ENCODE data around the gene NEDD4L. TPM values are rescaled to one million over a fixed set of nuclear protein-coding genes. Genes with fewer than 3 reads are reported as not detected.

The NEDD4L gene
- total RNA-seq, 1 donor: 31.5 TPM

GRCh38 chr18:58284699-58285448 is 240.8 kb downstream of the NEDD4L start:
- no peak overlapping the region for H3K4me3 ChIP-seq (ENCODE audit: low read depth, low read length)
- DNase-seq (ENCODE audit: low read depth): no peak
- TF ChIP-seq, protein P1, sequence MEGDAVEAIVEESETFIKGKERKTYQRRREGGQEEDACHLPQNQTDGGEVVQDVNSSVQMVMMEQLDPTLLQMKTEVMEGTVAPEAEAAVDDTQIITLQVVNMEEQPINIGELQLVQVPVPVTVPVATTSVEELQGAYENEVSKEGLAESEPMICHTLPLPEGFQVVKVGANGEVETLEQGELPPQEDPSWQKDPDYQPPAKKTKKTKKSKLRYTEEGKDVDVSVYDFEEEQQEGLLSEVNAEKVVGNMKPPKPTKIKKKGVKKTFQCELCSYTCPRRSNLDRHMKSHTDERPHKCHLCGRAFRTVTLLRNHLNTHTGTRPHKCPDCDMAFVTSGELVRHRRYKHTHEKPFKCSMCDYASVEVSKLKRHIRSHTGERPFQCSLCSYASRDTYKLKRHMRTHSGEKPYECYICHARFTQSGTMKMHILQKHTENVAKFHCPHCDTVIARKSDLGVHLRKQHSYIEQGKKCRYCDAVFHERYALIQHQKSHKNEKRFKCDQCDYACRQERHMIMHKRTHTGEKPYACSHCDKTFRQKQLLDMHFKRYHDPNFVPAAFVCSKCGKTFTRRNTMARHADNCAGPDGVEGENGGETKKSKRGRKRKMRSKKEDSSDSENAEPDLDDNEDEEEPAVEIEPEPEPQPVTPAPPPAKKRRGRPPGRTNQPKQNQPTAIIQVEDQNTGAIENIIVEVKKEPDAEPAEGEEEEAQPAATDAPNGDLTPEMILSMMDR (IDR thresholded peaks at IDR 0.05; ENCODE audit: insufficient read depth, low read depth, low read length): no peak

- H3K4me3 ChIP-seq (ENCODE audit: low read depth, low read length): no peak overlapping the region
- DNase-seq (ENCODE audit: low read depth): no peak
- TF ChIP-seq, protein P1 (IDR thresholded peaks at IDR 0.05; ENCODE audit: insufficient read depth, low read depth, low read length): no peak
Measured at GRCh38 chr18:58285449-58286130, 241.6 kb downstream of the NEDD4L start.

GRCh38 chr18:58286632-58287352 is 242.8 kb downstream of the NEDD4L start:
- DNase-seq (ENCODE audit: low read depth): no peak
- H3K4me3 ChIP-seq (ENCODE audit: low read depth, low read length): no peak overlapping the region
- TF ChIP-seq, protein P1 (IDR thresholded peaks at IDR 0.05; ENCODE audit: insufficient read depth, low read depth, low read length): no peak

DNA sequence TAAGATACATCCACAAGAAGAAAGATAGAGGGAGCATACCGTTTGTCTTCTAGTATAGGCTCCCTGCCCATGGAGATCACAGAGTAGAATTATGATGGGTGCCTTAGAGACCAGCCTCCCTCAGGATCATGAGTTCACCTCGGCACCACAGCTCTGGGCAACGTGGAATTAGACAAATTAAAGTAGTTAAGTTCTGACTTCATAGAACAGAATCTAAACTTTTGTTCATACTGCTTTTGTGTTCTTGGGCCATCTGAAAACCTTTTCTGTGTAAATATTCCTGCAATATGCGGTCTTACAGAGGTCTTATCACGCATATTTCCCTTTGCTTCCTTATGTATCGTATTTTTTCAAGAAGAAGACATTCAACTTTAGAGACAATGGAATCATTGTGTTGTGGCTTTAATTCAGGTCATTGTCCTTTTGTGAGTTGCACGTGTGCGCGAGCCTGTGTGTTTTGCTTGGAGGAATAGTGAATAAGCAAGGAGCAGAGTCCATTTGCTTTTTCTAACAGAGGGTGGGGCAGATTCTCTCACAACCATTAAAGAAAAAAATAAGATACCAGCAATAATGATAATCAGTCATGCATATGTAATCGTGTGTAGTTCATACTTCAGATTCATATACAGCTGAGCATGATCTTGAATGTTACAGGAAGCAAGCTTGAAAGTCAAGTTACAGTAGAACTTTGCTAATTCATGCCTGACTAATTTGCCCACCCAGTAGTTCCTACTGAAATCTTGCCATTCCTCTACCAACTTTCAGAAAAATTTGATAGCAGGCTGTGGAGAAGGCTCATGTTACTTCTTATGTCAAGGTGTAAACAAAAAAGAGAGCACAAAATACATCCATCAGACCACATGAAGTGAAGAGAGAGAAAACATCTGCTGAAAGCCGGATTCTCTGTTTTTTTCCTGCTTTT is 243.6 kb downstream of the NEDD4L start:
- TF ChIP-seq, protein P1 (IDR thresholded peaks at IDR 0.05; ENCODE audit: insufficient read depth, low read depth, low read length): no peak
- no peak overlapping the region for H3K4me3 ChIP-seq (ENCODE audit: low read depth, low read length)
- DNase-seq (ENCODE audit: low read depth): no peak

DNA sequence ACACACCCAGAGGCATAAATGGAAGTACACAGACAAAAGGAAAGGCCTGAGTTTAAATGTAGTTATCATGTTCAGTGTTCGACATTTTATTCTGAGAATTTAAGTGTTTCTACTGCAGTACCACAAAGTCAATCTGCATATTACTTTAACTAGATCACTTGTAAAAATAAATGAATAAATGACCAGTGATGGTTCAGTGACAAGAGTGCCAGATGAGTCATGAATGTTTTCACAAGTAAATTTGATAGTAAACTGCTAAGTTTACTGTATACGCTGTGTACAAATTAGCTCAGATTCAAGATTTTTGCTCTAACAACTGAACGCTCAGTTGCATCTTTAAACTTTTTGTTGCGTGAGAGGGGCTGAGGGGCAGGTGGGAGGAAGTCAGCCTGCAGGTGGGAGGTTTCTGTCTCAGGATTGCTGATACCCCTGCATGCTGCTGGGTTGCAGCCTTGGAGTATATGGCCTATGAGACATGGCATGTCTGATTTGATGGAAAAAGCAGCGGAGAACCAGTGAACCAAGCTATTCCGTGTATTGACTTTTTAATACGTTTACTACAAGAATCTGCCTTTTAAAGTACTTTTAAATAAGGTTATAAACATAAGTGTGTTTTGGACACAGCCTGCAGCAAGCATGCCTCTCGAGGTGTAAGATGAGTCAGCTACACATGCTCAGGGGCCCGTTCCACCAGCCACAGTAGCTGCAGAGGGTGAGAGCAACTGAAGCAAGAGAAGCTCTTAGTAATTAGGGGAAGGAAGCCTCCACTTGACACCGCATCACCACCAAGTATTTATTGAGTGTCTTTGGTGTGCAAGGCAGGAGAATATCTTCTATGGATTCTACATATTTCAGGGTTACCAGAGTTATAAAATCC is 245.1 kb downstream of the NEDD4L start:
- no peak overlapping the region for H3K4me3 ChIP-seq (ENCODE audit: low read depth, low read length)
- DNase-seq (ENCODE audit: low read depth): peak; percentile 63
- TF ChIP-seq, protein P1 (IDR thresholded peaks at IDR 0.05; ENCODE audit: insufficient read depth, low read depth, low read length): no peak

Measured in fibroblast of villous mesenchyme (primary cell).